ENCODE measurements around the gene LPAR6.
"Not testable (repeated sequence)": the region's sequence is repeated elsewhere in the genome, so short reads cannot be mapped to it uniquely, and the experiment has no call there.

Gene LPAR6, protein sequence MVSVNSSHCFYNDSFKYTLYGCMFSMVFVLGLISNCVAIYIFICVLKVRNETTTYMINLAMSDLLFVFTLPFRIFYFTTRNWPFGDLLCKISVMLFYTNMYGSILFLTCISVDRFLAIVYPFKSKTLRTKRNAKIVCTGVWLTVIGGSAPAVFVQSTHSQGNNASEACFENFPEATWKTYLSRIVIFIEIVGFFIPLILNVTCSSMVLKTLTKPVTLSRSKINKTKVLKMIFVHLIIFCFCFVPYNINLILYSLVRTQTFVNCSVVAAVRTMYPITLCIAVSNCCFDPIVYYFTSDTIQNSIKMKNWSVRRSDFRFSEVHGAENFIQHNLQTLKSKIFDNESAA

DNA sequence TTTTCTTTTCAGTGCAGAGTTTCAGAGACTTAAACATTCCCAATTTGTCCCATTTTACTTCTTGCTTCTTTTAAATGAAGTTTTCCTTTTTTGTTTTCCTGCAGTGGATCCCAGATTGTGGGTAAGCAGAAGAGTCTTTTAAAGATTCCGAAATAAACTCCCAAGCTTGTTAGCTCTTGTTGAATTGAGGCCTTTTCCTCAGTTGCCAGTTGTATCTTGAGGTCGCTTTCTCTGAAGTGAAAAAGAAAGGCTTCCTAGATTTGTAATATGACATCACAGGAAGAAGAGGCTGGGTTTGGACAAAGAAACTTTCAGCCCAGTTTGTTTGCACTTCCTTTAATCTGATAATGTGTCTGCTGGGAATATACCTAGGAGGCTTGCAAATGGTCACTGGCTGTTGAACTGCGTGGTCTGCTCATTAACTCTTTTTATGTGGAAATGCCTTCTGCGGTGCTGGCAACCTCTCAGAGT lies at the start of gene LPAR6:
Gene LPAR6, minus strand, starts transcription at position 233 of the 471 bp plus-strand sequence. CDS start 690 bp downstream, outside the sequence.
- DNase-seq (ENCODE audit: low read depth), result no peak

DNA sequence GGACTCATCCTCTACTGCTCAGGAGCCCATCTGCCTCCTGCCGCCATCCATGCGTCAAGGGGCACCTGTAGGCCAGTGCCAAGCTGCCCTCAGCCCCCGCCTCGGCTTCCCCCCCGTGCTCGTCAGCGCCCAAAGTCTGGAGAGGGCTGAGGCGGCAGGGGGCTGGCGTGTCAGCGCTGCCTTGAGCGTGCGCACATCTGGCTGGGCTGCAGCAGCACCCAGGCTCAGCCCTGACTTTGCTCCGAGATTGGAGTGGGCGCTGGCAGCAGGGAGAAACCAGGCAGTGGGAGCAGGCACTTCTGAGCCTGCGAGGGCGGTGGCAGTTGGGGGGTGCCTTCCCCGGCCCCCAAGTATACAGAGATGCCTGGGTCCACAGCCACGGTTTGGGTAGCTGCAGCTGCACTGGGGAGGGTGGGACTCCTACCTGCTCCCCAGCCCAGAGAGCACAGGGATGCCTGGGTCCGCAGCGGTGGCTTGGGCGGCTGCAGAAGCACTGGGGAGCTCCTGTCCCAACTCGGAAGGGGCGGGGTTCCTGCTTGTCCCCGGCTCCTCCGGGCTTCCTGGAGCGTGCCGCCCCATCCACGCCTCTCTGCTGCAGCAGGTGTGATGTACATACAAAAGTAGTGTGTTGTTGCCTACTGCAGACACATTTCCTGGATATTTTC lies 44.8 kb upstream of the LPAR6 start:
- DNase-seq (ENCODE audit: low read depth), result no peak

DNA sequence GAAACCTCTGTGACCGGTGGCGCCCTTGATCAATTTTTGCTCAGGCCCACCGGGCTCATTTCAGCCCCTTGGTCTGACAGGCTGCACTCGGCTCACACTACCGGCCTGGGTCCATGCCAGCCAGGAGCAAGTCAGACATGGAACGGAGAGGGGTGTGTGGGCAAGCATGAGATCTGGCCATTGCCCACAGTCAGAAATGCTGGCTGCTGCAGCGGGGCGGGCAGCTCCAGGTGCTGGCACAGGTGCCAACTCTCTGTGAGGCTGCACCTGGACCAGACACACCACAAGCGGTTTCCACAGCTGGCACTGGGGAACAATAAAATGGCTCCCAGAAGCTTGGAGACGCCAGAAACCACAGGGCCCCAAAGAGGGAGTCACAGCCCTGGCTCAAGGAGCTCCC lies 43.6 kb upstream of the LPAR6 start:
- no peak for DNase-seq (ENCODE audit: low read depth)

DNA sequence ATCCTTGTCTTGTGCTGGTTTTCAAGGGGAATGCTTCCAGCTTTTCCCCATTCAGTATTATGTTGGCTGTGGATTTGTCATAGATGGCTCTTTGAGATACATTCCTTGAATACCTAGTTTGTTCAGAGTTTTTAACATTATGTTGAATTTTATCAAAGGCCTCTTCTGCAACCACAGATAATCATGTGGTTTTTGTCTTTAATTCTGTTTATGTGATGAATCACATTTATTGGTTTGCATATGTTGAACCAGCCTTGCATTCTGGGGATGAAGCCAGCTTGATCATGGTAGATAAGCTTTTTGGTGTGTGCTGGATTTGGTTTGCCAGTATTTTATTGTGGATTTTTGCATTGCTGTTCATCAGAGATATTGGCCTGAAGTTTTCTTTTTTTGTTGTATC lies 38.3 kb upstream of the LPAR6 start:
- DNase-seq (ENCODE audit: low read depth), result not testable (repeated sequence)

DNA sequence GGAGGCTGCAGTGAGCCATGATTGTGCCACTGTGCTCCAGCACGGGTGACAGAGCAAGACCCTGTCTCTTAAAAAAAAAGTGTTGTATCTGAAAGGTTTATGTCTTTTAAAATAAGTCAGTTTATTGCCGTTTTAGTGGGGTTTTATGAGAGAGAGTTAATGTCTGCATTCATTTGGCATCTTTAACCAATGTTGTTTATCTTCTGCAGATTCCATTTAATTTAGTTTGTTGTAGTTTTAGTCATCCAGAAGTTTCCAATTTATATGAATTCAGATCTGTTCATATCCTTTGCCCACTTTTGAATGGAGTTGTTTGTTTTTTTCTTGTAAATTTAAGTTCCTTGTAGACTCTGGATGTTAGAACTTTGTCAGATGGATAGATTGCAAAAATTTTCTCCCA lies 36.7 kb upstream of the LPAR6 start:
- DNase-seq (ENCODE audit: low read depth), result no peak

DNA sequence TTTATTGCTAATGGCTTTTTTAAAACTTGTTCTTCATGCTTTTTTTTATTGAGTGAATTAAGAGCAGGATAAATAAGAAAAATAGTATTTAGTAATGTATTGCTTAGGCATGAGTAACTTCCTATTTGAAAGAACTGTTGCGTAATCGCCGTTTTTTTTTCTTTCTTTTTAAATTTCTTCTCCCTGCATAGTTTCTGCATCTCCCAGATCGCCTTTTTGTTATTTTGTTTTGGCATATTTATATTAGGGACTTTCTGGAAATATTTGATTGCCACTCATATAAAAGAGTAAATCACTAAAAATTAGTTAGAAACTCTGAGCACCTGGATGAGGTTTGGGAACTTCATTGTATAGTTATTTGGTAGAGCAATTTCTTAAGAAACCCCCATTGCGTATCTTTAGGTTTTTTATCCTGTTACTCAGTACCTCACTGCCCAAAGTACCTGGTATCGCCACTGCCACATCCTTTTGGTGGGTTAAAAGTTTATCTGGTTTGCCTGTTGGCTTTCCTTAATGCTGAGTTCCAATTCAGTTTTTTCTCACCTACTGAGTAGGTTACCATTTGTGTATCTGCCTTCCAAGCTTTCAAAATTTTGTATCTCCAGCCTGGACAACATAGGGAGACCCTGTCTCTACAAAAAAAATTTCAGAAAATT lies 36.2 kb upstream of the LPAR6 start:
- no peak for DNase-seq (ENCODE audit: low read depth)

DNA sequence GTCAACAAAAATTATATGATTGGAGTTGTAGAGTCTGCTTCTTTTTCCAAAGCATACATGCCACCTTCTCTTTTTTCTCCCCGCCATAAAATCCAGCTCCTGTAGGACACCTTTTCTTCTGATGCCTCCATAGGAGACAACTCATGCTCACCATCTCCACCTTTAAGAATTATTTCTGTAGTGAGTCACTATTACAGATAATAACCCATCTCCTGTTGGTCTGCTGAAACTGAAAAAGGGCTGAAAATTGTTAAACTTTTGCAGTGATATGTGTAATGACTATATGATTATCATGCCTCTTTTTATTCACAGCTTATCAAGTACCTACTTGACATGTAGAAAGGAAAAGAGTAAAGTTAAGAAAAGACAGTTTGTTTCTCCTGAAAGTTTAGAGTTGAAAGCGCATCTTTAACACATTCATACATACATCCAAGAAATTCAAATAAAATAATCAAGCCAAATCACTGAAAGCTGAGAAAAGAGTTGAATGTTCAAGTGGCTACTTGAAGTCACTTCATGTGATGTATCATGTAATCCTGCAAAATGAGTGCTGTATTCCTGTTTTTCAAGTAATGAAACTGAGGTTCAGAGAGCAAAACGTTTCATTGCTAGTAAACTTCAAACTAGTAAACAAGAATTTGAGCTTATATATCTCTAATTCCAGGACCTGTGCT lies 35.5 kb upstream of the LPAR6 start:
- DNase-seq (ENCODE audit: low read depth), result no peak

DNA sequence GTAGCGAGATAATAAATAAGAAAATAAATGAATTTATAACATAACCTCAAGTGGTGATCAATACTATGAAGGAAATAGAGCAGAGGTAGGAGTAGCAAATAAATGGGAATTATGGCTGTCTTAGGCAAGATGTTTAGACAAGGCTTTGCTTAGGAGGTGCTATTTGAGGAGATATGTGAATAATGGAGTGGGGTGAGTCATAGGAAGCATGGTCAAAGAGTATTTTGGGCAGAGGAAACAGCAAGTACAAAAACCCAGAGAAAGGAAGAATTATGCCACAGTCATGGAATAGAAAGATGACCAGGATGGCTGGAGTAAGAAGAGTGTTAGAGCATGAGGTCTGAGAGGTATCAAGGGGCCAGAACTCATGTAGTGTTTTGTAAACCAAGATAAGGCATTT lies 33.6 kb upstream of the LPAR6 start:
- no peak for DNase-seq (ENCODE audit: low read depth)

DNA sequence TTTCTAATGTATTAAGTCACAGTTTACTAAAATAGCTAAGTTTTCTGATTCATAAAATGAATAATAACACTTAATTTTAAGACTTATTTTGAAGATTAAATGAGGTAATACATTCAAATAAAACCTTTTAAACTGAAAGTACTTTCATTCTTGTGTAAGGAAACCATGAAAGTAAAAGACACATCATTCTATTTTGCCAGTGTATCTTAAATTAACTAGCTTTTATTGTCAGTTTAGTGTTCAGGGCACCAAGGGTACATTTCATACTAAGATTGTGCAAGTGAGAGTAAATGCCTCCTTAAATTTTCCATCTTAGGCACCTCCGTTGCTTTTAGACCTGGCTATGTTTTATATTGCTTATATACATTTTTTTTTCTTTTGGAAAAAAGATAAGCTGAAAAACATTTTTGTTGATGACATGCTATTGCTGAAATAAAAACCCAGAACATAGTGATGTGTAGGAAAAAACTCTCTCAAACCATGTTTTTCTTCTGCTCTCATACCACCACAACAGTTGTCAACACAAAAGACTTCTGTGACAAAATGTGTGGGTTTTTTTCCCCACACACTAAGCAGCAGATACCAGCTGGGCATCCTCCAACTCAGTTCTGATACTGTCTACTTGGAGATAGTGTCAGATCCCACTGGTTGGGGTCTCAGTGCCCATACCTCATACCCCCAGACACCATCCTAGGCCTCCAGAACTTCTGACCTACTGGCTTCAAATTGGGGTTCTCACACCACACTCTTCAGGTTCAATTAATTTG lies 30.7 kb upstream of the LPAR6 start:
- no peak for DNase-seq (ENCODE audit: low read depth)

DNA sequence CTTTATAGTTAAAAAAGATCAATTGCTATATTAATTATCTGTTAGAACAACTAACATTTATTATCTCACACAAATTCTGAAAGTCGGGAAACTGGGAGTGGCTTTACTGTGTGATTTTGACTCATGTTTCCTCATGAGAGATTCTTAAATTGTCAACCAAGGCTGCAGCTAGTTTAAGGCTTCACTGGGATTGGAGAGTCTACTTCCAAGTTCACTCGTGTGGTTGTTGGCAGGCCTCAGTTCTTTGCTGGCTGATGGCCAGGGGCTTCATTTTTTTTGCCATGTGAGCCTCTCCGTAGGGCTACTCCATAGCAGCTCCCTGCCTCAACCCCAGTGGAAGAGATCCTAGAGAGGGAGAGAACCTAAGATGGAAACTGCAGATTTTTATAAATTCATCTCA lies 24.5 kb upstream of the LPAR6 start:
- DNase-seq (ENCODE audit: low read depth), result no peak

DNA sequence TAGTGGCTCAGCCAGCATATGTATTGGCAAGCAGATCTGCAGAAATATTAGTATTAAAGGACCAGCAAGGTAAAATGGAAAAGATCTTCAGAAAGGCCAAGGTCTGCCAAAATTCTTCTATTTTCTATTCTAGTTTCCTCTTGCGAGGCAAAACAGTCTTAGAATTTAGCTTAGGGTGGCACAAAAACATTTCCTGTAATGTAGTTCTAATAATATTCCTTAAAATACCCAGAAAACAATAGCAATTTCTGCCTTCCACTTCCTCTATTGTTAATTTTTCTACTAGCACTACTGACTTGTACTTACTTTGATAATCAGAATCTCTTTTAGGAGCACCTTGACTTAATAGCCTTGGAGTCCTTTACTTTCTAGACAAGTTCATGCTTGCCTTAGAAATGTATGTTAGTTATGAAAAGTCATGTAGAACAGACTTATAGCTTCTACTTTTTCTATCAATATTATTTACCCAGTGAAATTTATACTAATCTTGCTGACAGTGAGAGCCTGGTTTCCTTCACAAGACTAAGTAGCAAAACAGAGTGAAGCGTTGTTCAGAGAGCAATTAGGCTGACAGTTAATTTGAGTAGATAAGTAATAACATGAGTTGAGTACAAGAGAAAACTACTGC lies 23.9 kb upstream of the LPAR6 start:
- DNase-seq (ENCODE audit: low read depth), result no peak

DNA sequence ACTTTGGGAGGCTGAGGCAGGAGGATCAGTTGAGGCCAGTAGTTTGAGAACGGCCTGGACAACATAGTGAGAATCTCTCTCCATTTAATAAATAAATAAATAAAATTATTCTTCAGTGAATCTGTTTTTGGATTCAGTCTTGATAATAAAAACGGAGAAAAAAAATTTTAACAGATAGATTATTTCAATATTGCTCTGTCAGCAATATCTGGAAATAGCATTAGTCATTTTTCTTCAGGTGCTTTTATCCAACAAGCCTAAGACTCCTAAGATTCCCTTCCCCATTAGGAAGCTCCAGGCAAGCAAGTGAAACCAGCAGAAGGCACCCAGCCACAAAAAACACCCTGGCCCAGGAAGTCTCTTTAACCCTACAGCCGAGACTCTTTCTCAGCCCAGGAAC lies 21.3 kb upstream of the LPAR6 start:
- DNase-seq (ENCODE audit: low read depth), result no peak

DNA sequence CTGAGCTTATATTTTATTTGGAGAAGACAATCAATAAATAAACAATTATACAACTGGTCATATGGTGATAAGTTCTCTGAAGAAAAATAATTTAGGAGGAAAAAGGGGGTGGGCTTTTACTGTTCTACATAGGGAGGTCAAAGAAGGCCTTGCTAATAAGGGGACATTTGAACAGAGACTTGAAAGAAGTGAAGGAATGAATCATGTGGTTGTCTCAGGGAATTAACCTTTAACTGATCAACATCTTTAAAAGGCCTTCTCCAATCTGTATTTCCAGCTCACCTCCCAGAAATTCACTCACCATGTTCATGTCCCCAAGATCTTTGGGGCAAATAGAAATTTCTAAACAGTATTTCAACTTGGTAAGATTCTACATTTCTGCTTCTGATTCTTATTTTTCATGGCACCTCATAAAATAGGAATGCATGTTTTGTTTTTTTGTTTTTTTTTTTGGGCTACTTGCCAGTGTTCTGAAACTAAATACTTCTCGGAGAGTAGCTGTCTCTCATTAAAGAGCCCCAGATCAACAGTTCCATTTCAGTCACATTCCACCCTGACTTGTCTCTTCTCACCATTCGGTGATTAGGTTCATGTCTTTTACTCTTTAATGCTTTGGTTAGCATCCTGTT lies 19.2 kb upstream of the LPAR6 start:
- DNase-seq (ENCODE audit: low read depth), result no peak

DNA sequence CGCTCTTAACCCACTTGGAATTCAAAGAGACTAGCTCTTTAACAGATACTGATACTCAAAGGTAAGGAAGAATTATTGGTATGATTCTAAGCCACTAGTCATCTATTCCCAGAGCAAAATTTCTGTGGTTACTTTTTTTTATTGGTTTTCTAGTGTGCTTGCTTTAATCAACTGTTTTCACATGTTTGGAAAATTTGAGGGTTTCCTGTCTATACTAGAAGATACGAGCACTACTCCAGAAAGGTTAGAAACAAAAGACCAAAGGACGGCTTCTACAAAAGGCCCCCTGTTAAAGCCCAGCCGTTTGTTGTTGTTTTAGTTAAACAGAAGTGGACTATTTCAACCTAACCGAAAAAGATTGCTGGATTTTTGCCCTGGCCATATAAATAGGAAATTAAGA lies 18.5 kb upstream of the LPAR6 start:
- DNase-seq (ENCODE audit: low read depth), result no peak

DNA sequence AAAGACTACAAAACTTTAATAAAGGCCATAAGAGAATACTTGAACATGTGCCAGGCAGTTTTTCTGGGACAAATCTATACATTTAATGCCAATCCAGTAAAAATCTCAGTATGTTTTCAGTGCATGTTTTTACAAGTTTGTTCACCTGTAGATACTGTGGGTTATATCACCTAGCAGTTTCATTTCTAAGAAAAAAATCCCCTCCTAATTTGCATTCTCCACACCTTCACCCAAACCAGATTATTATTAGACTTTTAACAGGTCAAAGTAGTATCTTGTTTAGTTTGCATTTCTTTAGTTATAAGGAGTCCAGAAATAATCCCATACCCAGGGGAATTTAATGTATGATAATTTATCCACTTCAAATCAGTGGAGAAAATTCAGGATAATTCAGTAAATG lies 17.0 kb upstream of the LPAR6 start:
- no peak for DNase-seq (ENCODE audit: low read depth)

DNA sequence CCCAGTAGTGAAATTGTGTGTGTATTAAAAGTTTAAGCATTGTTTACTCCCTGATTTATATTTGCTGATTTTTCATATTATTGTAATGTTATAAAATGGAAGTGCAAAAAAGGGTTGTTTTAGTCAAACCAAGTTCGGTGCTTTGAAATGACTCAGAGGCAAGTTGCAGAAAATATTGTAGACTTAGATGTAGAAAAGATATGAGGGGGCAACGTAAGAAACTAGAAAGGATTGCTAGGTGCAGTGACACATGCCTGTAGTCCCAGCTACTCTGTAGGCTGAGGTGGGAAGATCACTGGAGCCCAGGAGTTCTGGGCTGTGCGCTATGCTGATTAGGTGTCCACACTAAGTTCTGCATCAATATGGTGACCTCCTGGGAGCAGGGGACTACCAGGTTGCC lies 16.1 kb upstream of the LPAR6 start:
- DNase-seq (ENCODE audit: low read depth), result no peak

DNA sequence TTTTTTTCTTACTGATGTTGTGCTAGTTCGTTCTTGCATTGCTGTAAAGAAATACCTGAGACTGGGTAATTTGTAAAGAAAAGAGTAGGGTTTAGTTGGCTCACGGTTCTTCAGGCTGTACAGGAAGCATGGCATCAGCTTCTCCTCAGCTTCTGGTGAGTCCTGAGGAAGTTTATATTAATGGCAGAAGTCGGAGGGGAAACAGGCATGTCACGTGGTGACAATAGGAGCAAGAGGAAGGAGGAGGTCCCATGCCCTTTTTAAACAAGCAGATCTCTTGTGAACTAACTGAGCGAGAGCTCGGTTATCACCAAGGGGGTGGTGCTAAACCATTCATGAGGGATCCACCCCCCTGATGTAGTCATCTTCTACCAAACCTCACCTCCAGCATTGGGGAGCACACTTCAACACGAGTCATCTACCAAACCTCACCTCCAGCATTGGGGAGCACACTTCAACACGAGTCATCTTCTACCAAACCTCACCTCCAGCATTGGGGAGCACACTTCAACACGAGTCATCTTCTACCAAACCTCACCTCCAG lies 13.9 kb upstream of the LPAR6 start:
- not testable (repeated sequence) for DNase-seq (ENCODE audit: low read depth)

DNA sequence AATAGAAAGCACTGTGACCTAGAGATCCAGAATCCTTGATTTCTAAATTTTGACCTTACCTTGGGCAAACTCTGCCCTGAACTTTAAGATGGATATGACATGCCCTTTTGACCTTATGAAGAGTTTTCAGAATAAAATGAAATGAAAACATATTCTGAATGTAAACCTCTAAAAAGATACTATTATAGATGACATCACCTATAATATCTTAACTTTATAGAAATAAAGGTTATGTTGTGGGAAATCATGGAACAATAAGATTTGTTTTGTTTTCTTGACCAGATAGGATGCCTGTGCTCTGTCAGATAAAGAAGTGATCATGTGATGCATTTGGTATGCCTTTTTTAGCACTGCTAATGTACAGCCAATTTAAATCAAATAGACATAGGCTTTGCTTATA lies 13.1 kb upstream of the LPAR6 start:
- DNase-seq (ENCODE audit: low read depth), result no peak

DNA sequence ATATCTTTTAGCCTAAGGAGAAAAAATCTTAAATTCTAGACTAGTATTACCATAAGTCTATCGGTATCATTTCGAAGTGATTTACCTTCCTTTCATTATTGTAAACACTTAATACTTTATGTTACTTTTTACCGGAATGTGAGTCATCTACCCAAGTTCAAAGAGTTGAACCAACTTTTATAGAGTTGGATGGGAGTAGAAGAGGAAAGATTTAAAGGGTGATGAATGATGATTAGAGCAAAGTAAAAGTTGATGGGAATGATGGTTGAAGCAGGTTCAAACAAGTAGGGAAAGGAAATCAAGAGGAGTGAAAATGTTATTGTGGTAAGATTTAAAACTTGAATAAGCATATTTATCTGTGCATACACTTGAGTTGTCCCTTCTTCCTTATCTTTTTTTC lies 11.3 kb upstream of the LPAR6 start:
- DNase-seq (ENCODE audit: low read depth), result no peak

DNA sequence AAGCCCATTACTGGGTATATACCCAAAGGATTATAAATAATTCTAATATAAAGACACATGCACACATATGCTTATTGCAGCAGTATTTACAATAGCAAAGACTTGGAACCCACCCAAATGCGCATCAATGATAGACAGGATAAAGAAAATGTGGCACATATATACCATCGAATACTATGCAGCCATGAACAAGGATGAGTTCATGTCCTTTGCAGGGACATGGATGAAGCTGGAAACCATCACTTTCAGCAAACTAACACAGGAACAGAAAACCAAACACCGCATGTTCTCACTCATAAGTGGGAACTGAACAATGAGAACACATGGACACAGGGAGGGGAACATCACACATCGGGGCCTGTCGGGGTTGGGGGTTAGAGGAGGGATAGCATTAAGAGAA lies 9.1 kb upstream of the LPAR6 start:
- DNase-seq (ENCODE audit: low read depth), result not testable (repeated sequence)

DNA sequence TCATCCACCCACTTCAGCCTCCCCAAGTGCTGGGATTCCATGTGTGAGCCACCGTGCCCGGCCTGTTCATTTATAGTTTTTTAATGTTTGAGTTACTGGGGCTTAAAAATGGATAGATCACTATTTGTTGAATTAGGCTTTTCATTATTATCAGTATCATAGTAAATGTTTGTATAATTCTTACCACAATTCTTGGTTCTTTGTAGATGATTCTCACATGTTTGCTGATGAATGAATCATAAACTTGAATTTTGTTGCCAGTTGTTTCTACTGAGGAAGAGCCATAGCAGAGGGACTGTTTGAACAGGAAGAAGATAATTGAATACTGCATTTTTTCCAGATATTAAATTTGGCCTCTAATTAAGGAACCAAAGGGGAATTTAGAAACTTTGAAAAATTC lies 2.6 kb upstream of the LPAR6 start:
- DNase-seq (ENCODE audit: low read depth), result no peak

Data from stimulated activated CD8-positive, alpha-beta memory T cell treated with anti-CD3 and anti-CD28 coated beads, Interleukin-12 subunit alpha, Interleukin-12 subunit beta, amount 100 ng/mL, for 4 hours (primary cell).